WERI-Rb-1 (cell line): Measurements from ENCODE around the gene STK35.

Experiments
- DNase-seq: peaks from one replicate; pipeline ENCODE4 v3.0.0-alpha.2; 2020
- H3K27ac ChIP-seq: fragments of 250-450 bp; sonication (Bioruptor Pico); 2 replicates; pipeline ENCODE4 v1.5.1; 2020; ENCODE audit warnings: mild to moderate bottlenecking, moderate library complexity
- H3K27me3 ChIP-seq: fragments of 250-450 bp; sonication (Bioruptor Pico); 2 replicates; pipeline ENCODE4 v1.5.1; 2021; ENCODE audit warnings: mild to moderate bottlenecking, low read depth, moderate library complexity; ENCODE audit not compliant: insufficient read depth, severe bottlenecking
- H3K36me3 ChIP-seq: fragments of 250-450 bp; sonication (Bioruptor Pico); 2 replicates; pipeline ENCODE4 v1.5.1; 2020; ENCODE audit warnings: mild to moderate bottlenecking, moderate library complexity
- H3K4me3 ChIP-seq: 2 replicates; pipeline ENCODE4 v1.5.1; 2011; ENCODE audit warnings: low read depth, mild to moderate bottlenecking, control low read depth, low read length
- H3K9me3 ChIP-seq: fragments of 250-450 bp; sonication (Bioruptor Pico); 2 replicates; pipeline ENCODE4 v1.5.1; 2021; ENCODE audit warnings: mild to moderate bottlenecking, moderate library complexity; ENCODE audit not compliant: severe bottlenecking
- TF ChIP-seq, protein P1 (sequence below): IDR thresholded peaks from 2 replicates; pipeline ENCODE4 v1.5.1; 2011; ENCODE audit warnings: low read depth, mild to moderate bottlenecking, control low read depth, inconsistent platforms, low read length

The STK35 gene

DNA sequence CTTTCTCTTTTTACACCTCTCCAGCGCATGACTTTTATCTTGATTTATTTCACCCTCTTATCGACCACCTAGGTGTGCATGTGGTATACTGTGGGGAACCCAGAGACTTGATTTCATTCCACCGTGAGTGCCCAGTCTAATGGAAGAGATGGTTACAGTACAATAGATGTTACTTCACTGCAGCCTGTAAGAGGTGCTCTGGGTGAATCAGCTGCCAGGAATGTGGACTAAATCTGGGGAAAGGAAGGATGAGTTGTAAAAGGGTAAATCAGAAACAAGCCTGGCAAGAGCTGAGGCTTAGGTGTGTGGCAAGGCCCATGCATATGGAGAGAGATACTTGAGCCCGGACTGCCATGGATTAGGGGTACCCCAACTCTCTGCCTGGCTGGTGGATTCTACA is 7.4 kb downstream of the STK35 start:
- H3K36me3 ChIP-seq = peaks cover 55% of the 10 kb centered on the region

DNA sequence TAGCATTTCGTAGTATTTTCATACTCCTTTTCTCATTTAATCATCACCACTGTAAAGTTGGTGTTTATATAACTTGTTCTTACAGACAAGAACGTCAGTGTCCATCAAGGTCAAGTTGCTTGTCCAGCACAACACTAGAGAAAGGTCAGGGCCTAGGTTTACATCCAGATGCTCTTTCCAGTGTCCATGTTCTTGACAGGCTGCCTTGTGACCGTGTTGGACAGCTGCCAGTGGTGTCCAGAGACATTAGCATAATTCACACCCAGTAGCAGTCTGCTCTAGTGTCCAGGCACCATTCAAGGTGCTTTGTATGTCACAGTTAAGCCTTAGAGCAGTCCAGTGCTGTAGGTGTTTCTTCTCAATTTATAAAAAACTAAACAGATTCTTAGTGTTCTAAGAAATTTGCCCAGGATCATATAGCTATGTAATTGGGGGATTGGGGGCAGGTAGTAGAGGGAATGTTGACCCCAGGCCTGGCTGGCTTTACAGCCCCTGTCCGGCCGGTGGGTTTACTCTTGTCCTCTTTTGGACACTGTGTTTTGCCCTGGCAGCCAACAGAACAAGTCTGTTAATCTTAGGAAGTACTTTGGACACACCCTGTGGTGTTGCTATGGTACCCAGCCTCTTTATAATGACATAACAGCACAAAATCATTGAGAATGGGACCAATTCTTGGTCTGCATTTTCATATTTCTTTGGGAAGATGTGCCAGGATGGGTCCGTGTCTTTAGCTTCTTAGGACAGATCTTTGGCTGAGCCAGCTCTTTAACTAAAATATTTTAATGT is 8.0 kb downstream of the STK35 start:
- H3K27ac ChIP-seq = no peak overlapping the region
- no peak for DNase-seq
- TF ChIP-seq, protein P1, sequence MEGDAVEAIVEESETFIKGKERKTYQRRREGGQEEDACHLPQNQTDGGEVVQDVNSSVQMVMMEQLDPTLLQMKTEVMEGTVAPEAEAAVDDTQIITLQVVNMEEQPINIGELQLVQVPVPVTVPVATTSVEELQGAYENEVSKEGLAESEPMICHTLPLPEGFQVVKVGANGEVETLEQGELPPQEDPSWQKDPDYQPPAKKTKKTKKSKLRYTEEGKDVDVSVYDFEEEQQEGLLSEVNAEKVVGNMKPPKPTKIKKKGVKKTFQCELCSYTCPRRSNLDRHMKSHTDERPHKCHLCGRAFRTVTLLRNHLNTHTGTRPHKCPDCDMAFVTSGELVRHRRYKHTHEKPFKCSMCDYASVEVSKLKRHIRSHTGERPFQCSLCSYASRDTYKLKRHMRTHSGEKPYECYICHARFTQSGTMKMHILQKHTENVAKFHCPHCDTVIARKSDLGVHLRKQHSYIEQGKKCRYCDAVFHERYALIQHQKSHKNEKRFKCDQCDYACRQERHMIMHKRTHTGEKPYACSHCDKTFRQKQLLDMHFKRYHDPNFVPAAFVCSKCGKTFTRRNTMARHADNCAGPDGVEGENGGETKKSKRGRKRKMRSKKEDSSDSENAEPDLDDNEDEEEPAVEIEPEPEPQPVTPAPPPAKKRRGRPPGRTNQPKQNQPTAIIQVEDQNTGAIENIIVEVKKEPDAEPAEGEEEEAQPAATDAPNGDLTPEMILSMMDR = no peak
- no peaks in the 10 kb centered on the region for H3K27me3 ChIP-seq
- no peaks in the 10 kb centered on the region for H3K9me3 ChIP-seq
- no peak overlapping the region for H3K4me3 ChIP-seq
- peaks cover 52% of the 10 kb centered on the region for H3K36me3 ChIP-seq

More for the DNA sequence above, 7.4 kb downstream of the STK35 start:
- DNase-seq = no peak
- Histone ChIP-seq H3K9me3 (no peaks in the 10 kb centered on the region), H3K27ac (no peak overlapping the region), H3K4me3 (no peak overlapping the region), H3K27me3 (no peaks in the 10 kb centered on the region)
- TF ChIP-seq, protein P1 = no peak

- Histone ChIP-seq H3K36me3 (peaks cover 47% of the 10 kb centered on the region), H3K27me3 (no peaks in the 10 kb centered on the region), H3K9me3 (no peaks in the 10 kb centered on the region), H3K4me3 (no peak overlapping the region), H3K27ac (no peak overlapping the region)
- no peak for DNase-seq
- TF ChIP-seq, protein P1 = no peak
These were observed 11.3 kb downstream of the STK35 start for GRCh38 chr20:2112910-2113309.

DNA sequence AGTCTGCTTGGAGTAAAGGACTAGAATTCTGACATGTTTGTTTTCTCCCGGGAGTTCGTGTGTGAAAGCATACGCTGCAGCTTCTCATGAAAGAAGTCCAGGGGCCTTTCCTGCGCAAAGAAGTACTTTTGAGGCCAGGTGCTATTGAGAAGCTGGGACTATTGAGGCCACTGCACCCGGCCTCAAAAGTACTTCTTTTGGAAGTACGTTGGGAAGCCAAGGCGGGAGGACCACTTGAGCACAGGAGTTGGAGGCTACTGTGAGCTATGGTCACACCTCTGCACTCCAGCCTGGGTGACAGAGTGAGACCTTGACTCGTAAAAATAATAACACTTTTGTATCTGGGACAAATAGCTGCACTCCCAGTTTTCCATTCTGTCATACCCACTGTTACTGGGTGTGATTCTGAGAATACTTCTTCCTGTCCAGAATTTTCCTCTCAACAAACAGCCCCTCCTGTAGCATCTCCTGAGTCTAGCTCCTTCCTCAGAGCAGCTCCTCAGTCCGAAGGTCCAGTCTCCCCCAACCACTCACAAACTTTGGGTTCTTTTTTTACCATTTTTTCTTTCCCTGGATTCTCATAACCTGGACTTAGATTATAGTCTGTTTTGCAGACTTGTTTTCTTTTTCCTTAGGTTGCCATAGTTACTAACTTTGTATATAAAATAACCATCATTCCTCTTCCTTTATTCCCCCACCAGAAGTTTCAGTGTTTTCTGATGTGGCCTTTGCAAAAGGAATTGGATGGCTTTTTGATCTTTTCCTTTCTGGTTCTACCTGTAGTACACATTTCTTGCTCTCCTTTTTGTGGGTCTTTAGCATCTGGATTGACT is 12.7 kb downstream of the STK35 start:
- H3K27ac ChIP-seq = no peak overlapping the region
- no peaks in the 10 kb centered on the region for H3K9me3 ChIP-seq
- H3K4me3 ChIP-seq = no peak overlapping the region
- DNase-seq = no peak
- H3K27me3 ChIP-seq = no peaks in the 10 kb centered on the region
- H3K36me3 ChIP-seq = peaks cover 47% of the 10 kb centered on the region
- TF ChIP-seq, protein P1 = no peak

- Histone ChIP-seq H3K4me3 (no peak overlapping the region), H3K27me3 (no peaks in the 10 kb centered on the region), H3K9me3 (no peaks in the 10 kb centered on the region), H3K27ac (no peak overlapping the region), H3K36me3 (peaks cover 51% of the 10 kb centered on the region)
- TF ChIP-seq, protein P1 = no peak
- no peak for DNase-seq
These were observed 13.5 kb downstream of the STK35 start for GRCh38 chr20:2114990-2115681.
